Endothelial cell (in vitro differentiated cells): Measurements from ENCODE around the gene FXN. TPM values are rescaled to one million over a fixed set of nuclear protein-coding genes. Genes with fewer than 3 reads are reported as not detected.

ENCODE experiments used
- DNase-seq: peaks from one replicate; pipeline ENCODE4 v3.0.0; 2021; ENCODE audit warnings: low spot score
- H3K27ac Mint-ChIP-seq: one replicate; pipeline ENCODE4 v1.8.0; 2021; ENCODE audit warnings: mixed read lengths, inconsistent platforms; ENCODE audit not compliant: unreplicated experiment
- H3K27me3 Mint-ChIP-seq: one replicate; pipeline ENCODE4 v1.8.0; 2021; ENCODE audit warnings: mild to moderate bottlenecking, moderate library complexity, mixed read lengths, inconsistent platforms; ENCODE audit not compliant: unreplicated experiment
- H3K36me3 Mint-ChIP-seq: one replicate; pipeline ENCODE4 v1.8.0; 2021; ENCODE audit warnings: mild to moderate bottlenecking, low read depth, mixed read lengths, inconsistent platforms; ENCODE audit not compliant: unreplicated experiment
- H3K4me1 Mint-ChIP-seq: one replicate; pipeline ENCODE4 v1.8.0; 2021; ENCODE audit warnings: mild to moderate bottlenecking, mixed read lengths, inconsistent platforms; ENCODE audit not compliant: unreplicated experiment
- H3K4me3 Mint-ChIP-seq: one replicate; pipeline ENCODE4 v1.8.0; 2021; ENCODE audit warnings: mild to moderate bottlenecking, mixed read lengths, inconsistent platforms; ENCODE audit not compliant: unreplicated experiment
- H3K9me3 Mint-ChIP-seq: one replicate; pipeline ENCODE4 v1.8.0; 2021; ENCODE audit warnings: mixed read lengths, inconsistent platforms; ENCODE audit not compliant: unreplicated experiment
- total RNA-seq: library from RNA; stranded (reverse); fragmentation: NEBNext Ultra II Directional; extraction: Animal tissue kit (Norgen Biotek cat#: 25700); gene quantifications from one replicate; pipeline ENCODE4 v1.2.1, GENCODE V29; 2021; ENCODE audit not compliant: unreplicated experiment
- TF ChIP-seq, protein P1 (sequence below): fragments of 200-600 bp; sonication (generic); IDR thresholded peaks from one replicate; pipeline ENCODE4 v1.5.0; 2021; ENCODE audit warnings: antibody characterized with exemption; ENCODE audit not compliant: unreplicated experiment

FXN gene
- total RNA-seq, 1 donor from 2014 or later, result 14.4 TPM

DNA sequence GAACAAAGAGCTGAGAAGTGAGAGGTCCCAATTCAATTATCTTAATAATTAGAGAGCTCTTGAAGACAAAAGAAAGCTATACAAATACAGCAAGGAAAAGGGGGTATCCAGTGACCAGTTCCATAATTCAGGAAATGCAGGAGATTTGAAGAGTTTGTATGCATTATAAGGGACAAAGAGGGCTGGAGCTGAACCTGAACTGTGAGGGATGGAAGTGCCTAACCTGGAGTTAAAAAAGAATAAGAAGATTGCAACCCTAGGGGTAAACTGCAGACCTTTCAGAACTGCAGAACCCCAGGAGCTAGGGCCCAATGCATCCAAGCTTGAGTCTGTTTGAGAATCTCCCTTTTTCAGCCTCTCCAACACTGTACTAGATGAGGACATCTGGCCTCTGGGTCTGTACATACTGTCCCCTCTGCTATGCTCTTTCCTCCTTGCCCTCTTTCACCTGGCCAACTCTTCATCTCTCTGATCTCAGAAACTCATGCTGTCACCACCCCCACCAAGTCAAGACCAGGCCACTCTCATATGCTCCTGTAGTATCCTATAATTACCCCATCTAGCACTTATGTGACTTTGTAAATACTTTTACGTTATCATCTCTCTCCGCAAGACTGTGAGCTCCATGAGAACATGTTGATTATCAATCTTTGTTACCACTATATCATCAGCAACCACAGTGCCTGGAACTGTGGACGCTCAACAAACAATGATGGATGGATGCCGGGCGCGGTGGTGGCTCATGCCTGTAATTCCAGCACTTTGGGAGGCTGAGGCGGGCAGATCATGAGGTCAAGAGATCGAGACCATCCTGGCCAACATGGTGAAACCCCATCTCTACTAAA, 15.0 kb upstream of the FXN start:
- no peaks in the 10 kb centered on the region for H3K27me3 Mint-ChIP-seq
- TF ChIP-seq, protein P1, sequence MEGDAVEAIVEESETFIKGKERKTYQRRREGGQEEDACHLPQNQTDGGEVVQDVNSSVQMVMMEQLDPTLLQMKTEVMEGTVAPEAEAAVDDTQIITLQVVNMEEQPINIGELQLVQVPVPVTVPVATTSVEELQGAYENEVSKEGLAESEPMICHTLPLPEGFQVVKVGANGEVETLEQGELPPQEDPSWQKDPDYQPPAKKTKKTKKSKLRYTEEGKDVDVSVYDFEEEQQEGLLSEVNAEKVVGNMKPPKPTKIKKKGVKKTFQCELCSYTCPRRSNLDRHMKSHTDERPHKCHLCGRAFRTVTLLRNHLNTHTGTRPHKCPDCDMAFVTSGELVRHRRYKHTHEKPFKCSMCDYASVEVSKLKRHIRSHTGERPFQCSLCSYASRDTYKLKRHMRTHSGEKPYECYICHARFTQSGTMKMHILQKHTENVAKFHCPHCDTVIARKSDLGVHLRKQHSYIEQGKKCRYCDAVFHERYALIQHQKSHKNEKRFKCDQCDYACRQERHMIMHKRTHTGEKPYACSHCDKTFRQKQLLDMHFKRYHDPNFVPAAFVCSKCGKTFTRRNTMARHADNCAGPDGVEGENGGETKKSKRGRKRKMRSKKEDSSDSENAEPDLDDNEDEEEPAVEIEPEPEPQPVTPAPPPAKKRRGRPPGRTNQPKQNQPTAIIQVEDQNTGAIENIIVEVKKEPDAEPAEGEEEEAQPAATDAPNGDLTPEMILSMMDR, result no peak
- no peak for DNase-seq
- no peak overlapping the region for H3K4me3 Mint-ChIP-seq
- peaks cover 3% of the 10 kb centered on the region for H3K4me1 Mint-ChIP-seq
- H3K9me3 Mint-ChIP-seq, result no peaks in the 10 kb centered on the region
- H3K36me3 Mint-ChIP-seq, result no peaks in the 10 kb centered on the region
- H3K27ac Mint-ChIP-seq, result no peak overlapping the region

DNA sequence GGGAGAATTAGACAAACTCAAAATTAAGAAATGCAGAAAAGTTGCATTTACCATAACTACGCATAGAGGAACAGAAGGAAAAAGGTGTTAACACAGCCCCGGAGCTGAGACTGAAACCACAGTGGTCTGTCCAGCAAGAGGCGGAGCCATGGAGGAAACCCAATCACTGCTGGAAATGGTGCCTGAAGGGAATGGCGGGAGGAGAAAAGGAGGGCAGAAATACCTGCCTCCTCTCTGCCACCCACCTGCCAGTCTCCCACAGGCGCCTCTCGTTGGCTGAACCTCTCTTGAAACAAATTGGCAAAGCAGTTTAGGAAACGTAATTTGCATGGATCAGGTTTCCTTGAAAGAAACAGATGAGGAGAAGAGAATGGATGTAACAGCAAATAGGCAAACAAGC, 11.9 kb upstream of the FXN start:
- Mint-ChIP-seq H3K27ac (no peak overlapping the region), H3K4me3 (no peak overlapping the region), H3K9me3 (no peaks in the 10 kb centered on the region), H3K27me3 (no peaks in the 10 kb centered on the region), H3K4me1 (no peaks in the 10 kb centered on the region), H3K36me3 (no peaks in the 10 kb centered on the region)
- TF ChIP-seq, protein P1, result no peak
- DNase-seq, result no peak

DNA sequence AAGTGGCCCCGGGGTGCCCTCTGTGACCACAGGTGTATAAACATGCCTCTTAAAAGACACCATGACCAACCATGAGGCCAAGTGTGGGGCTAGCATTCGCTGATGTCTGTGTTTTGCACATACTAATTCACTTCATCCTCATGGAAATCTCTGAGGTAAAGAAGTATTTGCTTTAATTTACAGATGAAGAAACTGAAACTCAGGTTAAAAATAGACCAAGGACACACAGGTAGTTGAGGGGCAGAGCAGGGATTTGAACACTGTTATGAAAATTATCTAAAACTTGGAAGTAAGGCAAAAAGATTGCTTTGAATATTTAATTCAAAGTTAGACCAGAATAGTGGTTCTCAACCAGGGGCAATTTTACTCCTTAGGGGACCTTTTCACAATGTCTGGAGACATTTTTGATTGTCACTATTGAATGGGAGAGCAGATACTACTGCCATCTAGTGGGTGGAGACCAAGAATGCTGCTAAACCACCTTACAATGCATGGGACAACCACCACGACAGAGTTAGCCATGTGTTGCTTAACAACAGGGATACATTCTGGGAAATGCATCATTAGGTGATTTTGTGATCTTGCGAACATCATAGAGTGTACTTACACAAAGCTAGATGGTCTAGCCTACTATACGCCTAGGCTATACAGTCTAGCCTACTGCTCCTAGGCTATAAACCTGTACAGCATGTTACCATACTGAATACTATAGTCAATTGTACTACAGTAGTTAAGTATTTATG, 8.0 kb upstream of the FXN start:
- Mint-ChIP-seq H3K27ac (no peak overlapping the region), H3K9me3 (no peaks in the 10 kb centered on the region), H3K27me3 (no peaks in the 10 kb centered on the region), H3K4me3 (no peak overlapping the region), H3K36me3 (no peaks in the 10 kb centered on the region), H3K4me1 (no peaks in the 10 kb centered on the region)
- TF ChIP-seq, protein P1, result peak; percentile 70
- peak; percentile 43 for DNase-seq

DNA sequence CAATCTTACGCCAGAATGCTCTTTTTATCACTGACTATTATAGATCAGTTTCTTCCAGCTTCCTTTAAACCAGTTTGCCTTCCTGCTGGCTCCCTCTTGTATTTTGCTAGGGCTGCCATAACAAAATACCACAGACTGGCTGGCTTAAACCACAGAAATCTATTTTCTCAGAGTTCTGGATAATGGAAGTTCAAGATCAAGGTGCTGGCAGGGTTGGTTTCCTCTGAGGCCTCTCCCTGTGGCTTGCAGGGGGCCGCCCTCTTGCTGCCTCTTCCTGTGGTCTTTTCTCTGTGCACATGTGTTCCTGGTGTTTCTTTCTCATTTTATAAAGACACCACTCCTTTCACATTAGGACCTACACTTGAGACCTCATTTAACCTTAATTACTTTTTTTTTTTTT, 6.8 kb upstream of the FXN start:
- Mint-ChIP-seq H3K27me3 (no peaks in the 10 kb centered on the region), H3K9me3 (no peaks in the 10 kb centered on the region), H3K27ac (no peak overlapping the region), H3K36me3 (no peaks in the 10 kb centered on the region), H3K4me1 (no peaks in the 10 kb centered on the region), H3K4me3 (no peak overlapping the region)
- no peak for DNase-seq
- TF ChIP-seq, protein P1, result no peak

DNA sequence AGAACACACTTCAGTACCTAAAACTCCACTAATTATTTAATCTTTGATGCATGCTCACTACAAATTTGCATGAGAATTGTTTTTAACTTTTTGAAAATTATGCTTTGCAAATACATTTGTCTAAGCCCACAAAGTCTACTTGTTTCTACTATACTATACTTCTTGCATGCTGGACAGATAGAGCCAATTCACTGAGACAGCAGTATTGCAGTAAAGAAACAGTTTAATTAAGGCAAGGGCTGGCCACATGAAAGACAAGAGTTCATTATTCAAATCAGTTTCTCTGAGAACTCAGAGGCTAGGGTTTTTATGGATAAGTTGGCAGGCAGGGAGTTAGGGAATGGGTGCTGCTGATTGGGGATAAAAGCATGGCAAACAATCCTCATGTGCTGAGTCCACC, 6.0 kb upstream of the FXN start:
- Mint-ChIP-seq H3K27ac (no peak overlapping the region), H3K27me3 (no peaks in the 10 kb centered on the region), H3K4me3 (no peak overlapping the region), H3K9me3 (no peaks in the 10 kb centered on the region), H3K4me1 (no peaks in the 10 kb centered on the region), H3K36me3 (no peaks in the 10 kb centered on the region)
- TF ChIP-seq, protein P1, result no peak
- DNase-seq, result no peak
